Stimulated activated CD4-positive, alpha-beta T cell treated with anti-CD3 and anti-CD28 coated beads, Interleukin-4, amount 100 ng/mL, for 4 hours (primary cell): ENCODE measurements around the gene UFC1.

Experiments used
- DNase-seq, 2 experiments: peaks; one replicate each; pipeline ENCODE4 v3.0.0-alpha.2; 2020

Gene UFC1

DNA sequence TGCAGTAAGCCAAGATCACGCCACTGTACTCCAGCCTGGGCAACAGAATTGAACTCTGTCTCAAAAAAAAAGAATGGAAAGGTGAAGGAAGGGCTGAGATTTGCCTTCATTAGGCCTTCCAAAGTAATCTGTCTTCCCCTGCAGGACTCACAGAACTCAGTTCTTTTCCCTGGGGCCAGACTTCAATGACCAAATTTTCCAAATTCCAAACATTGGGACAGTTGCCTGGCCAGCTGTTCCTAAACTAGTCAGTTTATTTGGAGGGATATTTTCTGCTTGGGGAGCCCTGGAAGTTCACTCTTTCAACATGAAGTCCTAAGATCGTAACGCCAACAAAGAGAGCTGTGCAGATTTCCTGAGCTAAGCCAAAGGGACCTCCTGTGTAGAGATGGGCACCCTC, 15.9 kb upstream of the UFC1 start:
- DNase-seq: no peak

DNA sequence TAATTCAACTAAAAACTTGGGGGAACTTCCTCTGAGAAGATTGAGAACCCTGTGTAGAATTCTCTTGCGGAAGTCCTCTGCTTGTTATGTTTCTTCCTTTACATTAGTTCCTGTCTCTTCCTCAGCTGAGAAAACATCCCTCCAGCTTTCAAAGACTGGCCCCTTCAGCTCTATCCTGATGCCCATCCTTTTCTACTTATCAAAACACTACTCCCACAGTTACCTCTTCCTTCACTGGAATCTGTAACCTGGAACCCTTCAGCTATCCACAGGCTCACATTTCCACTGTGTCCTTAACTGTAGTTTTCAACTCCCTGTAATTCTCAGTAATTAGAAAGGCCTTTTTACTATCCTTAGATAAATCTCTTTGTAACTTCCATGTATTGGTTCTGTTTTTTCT, 15.3 kb upstream of the UFC1 start:
- no peak for DNase-seq

DNA sequence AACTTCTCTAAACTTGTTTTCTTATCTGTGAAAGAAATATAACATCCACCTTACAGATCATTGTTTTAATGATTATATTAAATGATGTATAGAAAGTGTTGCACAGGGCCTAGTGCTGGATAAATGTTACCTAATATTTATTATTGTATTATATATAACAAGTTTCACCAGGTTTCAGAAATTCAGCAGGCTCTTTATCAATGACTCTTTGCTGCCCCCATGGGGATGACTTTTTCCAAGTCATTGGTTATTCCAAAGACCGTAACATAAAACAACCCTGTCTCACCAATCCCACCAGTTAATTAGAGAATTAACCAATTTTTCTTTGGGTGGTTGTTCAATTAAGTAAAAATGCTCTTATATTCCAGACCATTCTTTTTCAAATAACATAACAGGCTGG, 14.0 kb upstream of the UFC1 start:
- peak in 1 of 2 experiments; percentile 17 for DNase-seq

GRCh38 chr1:161140755-161141400, 12.9 kb upstream of the UFC1 start:
- DNase-seq: no peak

DNA sequence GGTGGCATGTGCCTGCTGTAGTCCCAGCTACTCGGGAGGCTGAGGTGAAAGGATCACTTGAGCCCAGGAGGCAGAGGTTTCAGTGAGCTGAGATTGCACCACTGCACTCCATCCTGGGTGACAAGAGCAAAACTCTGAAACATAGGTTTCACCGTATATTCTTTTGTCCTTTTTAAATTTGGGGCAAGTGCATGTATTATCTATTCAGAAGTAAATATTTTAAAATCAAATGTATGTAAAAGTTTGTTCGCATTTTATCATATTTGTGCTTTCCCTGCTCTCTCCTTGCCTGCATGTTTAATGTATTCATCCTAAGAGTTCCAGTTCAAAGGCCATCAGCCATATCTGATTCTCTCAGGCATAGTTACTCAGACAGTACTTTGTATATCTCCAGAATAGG, 7.9 kb upstream of the UFC1 start:
- DNase-seq: no peak

DNA sequence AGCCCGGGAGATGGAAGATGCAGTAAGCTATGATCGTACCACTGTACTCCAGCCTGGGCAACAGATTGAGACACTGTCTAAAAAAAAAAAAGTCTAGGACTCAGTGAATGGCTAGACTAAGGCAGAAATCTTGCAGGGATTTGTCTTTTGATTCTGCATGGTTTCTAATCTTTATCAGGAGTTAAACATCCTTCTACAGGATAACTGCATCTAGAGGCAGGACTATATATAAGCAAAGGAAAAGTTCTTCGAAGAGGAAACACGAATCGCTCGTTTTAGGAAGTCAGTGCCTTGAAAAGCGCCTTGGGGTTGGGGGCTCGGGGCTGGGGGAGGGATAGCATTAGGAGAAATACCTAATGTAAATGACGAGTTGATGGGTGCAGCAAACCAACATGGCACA, 602 bp upstream of the UFC1 start:
- DNase-seq: no peak

DNA sequence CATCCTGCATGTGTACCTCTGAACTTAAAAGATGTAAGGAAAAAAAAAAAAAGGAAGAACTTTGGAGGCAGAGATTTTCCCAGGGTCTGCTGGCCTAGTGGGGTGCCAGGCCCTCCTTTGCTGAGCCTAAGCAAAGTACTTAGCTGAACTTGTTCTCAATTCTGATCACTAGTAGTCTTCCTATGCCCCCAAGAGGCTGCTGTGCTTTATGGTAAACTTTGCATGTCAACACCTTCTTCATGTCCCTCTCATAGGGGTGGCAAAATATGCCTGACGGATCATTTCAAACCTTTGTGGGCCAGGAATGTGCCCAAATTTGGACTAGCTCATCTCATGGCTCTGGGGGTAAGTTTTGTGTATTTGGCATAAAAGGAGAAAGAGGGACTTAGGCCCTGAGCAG, 4.1 kb downstream of the UFC1 start:
- no peak for DNase-seq

DNA sequence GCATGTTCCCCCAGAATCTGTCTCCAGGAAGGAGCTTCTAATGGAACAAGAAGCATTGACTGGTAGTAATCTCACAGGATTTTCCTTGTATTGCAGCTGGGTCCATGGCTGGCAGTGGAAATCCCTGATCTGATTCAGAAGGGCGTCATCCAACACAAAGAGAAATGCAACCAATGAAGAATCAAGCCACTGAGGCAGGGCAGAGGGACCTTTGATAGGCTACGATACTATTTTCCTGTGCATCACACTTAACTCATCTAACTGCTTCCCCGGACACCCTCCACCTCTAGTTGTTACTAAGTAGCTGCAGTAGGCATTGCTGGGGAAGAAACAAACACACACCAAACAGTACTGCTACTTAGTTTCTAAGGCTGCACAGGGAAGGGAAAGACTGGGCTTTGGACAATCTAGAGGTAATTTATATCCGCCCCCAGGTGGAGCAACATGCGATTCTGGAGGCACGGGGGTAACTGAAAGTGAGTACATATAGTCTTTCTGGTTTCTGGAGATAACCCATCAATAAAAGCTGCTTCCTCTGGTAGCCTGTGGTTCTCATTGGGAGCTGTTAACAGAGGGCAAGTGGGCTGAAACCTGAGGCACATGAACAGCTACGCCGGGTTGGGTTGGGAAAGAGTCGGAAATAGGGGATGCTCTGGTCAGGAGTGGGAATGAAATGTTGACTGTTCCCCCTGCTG, 4.7 kb downstream of the UFC1 start:
- DNase-seq: no peak

DNA sequence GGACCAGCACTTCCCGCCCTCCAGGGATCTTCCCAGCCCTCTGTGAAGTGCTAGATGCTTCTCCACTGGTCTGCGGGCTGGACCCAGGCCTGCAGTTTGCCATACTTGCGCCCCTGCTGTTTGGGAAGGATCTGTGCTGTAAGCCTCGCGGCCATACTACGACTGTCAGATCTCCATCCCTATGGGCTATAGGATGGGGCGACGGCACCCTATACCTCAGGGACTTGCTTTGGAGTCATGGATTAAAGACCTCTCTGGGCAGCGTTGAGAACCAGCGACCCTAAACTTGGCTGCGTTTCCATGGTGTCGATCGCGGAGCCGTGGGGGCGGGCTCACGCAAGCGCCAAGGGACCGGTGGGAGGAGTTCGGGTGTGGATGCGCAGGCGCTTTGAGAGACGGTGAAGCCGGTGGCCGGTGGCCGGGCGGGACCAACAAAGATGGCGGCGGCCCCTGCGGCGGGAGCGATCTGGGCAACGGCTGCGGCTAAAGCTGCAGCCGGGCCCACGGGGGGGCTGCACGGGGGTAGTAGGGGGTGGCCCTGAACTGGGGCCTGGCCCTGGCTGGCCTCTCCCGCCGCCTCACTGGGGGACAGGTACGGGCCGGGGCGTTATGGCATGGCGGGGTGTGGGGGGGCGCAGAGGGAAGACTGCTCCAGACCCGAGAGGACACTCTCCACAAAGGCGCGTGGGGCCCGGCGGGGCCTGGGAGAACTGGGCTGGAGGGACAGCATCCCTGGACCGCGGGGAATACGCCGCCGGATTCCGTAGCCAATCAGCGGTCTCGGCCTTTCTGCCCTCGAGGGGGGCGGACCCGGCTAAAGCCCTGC, 5.5 kb downstream of the UFC1 start, which contains the start of gene USP21:
Gene USP21, plus strand, starts transcription at position 414 of the 826 bp plus-strand sequence. CDS start 1,141 bp downstream, outside the sequence.
- DNase-seq: peak; percentile 88 to 89

DNA sequence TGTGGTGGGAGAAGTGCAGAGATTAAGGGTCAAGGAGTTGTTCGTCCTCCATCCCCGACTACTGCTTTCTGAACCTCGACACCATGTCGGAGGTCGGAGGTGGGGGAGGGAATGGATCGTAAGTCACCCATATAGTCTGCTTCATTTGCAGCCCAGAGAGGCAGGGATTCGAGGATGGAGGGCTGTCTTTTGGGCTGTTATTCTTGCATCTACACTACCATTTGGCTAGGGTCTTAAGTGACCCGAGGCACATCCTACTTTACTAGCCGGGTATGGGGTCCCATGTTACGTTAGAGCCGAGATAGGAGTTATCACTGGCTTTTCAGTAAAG, 6.1 kb downstream of the UFC1 start:
- DNase-seq: no peak

- no peak for DNase-seq
These were observed 6.9 kb downstream of the UFC1 start for GRCh38 chr1:161160671-161161145.

GRCh38 chr1:161161652-161162051, 7.9 kb downstream of the UFC1 start:
- no peak for DNase-seq

- no peak for DNase-seq
These were observed 8.3 kb downstream of the UFC1 start for GRCh38 chr1:161162052-161162451.

- no peak for DNase-seq
These were observed 9.0 kb downstream of the UFC1 start for GRCh38 chr1:161162806-161163205.

GRCh38 chr1:161163793-161164192, 10.0 kb downstream of the UFC1 start:
- DNase-seq: no peak

DNA sequence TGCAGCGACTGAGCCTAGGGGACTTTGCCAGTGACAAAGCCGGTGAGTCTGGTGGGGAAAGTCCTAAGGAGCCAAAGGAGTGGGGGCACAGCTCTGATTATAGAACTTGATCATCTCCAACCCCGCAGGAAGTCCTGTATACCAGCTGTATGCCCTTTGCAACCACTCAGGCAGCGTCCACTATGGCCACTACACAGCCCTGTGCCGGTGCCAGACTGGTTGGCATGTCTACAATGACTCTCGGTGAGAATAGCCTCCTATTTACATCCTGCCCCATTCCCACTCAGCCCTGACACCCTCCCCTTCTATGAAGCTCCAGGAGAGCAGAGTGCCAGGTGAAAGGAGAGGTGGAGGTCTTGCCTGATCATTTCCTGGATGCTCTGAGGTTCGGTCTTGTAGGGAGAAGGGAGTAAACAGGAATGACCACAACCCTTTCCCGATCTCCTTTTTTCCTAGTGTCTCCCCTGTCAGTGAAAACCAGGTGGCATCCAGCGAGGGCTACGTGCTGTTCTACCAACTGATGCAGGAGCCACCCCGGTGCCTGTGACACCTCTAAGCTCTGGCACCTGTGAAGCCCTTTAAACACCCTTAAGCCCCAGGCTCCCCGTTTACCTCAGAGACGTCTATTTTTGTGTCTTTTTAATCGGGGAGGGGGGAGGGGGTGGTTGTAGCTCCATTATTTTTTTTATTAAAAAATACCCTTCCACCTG, 11.3 kb downstream of the UFC1 start:
- DNase-seq: no peak

DNA sequence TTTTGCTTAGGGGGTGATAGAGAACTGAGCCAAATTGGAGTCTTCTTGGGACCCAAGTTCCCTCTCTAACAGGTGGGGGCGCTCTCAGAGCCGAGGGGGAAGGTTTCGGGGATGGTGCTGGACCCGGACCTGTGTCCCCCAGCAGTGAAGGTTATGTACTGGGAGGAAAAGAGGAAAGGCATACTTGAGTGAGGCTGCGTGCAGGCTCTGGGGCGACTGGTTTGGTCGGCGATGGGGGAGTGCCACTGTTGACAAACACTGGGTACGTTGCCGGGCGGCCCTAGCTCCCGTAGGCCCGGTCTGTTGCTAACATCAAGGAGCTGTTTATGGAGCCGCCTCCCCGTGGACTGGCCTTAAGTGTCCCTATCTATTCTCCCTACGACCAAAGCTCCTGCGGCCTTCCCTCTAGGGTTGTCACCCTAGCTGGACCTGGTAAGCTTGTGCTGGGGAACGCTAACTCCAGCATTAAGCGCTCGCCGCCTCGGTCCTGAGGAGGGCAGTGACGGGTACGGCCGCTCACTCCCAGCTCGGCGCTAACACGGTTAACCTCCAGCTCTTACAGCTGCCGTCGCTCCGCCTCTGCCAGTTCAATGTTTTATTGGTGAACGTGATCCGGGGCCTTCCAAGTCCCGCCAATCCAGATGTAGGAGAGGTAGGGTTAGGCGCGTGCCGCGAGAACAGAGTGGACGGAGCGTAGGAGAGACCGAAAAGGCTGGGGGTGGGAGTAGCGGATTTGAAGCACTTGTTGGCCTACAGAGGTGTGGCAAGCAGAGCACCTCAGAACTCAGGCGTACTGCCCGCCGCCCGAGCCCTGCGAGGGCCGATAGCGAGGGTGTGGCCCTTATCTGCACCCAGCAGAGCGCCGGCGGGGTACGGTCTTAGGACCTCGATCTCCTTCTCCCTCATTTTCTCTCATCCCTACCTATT, 12.2 kb downstream of the UFC1 start, which contains the start of gene PPOX:
Gene PPOX, plus strand, starts transcription at position 685 of the 927 bp plus-strand sequence. CDS start 422 bp downstream, outside the sequence.
- peak; percentile 80 to 89 for DNase-seq

DNA sequence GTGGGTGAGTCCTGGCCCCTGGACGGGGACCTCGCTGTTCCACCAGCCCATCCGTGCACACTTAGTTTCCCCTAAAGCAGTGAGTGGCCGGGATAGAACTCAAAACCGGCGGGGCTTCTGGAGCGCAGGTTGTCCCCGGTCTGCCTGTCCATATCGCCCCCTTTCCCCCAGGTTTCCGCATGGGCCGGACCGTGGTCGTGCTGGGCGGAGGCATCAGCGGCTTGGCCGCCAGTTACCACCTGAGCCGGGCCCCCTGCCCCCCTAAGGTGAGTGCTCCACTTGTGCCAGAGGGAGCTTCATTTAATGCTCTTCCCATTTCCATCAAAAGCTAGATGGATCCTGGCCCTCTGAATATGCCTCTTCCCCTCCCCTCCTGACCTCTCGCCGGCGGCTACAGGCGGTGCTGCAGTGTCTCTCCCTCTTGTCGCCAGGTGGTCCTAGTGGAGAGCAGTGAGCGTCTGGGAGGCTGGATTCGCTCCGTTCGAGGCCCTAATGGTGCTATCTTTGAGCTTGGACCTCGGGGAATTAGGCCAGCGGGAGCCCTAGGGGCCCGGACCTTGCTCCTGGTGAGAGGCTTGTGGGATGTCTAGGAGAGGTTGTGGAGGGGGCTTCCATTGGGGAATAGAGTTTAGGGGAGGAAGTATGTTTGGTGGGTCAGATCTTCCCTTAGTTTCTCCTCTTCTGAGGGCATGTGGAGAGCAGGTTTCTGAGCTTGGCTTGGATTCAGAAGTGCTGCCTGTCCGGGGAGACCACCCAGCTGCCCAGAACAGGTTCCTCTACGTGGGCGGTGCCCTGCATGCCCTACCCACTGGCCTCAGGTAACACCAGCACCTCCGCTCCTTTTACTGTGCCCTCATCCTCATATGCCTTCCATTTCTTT, 13.1 kb downstream of the UFC1 start:
- no peak for DNase-seq

- DNase-seq: no peak
These were observed 15.1 kb downstream of the UFC1 start for GRCh38 chr1:161168906-161169305.

DNA sequence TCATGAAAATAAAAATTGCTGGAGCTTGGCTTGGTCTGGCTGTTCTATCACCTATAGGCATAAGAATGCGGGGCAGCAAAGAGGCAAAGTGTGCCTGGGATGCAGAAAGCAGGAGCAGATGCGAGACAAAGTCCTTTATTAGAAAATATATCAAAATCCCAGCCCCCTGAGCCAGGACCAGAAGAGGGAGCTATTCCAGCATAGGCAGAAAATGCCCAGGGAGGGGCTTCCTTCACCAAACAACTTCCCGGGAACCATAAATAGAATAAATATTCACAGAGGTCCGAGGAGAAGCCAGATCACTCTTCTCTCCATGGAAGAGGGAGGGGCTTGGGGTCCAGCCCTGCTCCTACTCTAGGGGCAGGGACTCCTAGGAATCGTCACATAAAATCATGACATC, 17.4 kb downstream of the UFC1 start:
- no peak for DNase-seq

- no peak for DNase-seq
These were observed 17.9 kb downstream of the UFC1 start for GRCh38 chr1:161171696-161172095.
